Subcutaneous adipose tissue (tissue), 4 donors: ENCODE data around the gene MYOCOS. TPM values are rescaled to one million over a fixed set of nuclear protein-coding genes. Genes with fewer than 3 reads are reported as not detected.

Source experiments
- CTCF ChIP-seq: fragments of 450-650 bp; IDR thresholded peaks from one replicate; pipeline ENCODE4 v1.5.1; 2016; ENCODE audit warnings: low read depth, mild to moderate bottlenecking, control low read depth, antibody characterized with exemption, moderate library complexity
- total RNA-seq, 4 donors: library from RNA; depleted of rRNA; stranded (reverse); fragments of >200 nt; gene quantifications; one replicate each; pipeline ENCODE4 v1.1.0, GENCODE V29; 2016

Gene MYOCOS
- total RNA-seq, 4 donors from 2014 or later, result not detected

DNA sequence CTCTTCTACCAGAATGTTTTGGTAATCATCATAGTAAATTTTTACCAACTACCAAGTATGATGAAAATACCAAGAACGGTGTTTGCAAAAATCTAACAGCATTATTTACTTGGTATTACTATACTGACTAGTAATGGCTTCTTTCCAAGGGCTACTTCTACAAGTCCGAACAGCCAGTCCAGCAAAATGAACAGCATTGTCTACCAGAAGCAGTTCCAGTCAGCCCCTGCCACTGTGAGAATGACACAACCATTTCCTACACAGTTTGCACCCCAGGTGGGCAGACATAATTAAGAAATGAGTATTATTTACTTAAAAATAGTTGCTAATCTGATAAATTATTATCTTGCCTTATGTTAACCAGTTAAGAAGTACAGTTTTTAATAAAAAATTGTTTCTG is 33.8 kb upstream of the MYOCOS start:
- TF ChIP-seq CTCF, result no peak

- TF ChIP-seq CTCF, result no peak
Measured at GRCh38 chr1:171590022-171590421, 32.0 kb upstream of the MYOCOS start.

DNA sequence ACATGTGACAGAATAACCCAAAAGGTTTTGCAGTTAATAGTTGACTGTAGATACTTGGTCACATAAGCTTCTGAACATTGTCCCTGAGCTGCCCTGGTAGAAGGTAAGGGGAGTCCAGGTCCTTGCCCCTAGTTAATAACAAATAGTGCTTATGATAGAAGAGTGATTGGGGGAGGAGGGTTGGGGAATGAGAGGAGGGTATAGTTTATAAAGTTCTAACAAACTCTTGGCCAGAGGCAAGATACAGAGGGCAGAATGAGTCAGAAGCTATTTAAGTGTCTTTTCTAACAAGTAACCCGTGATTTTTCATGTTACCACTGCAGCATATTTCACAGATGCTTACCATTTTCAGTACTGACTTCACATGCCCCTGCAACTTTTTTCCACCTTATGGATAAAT is 26.7 kb upstream of the MYOCOS start:
- TF ChIP-seq CTCF, result no peak

GRCh38 chr1:171596119-171596518 is 25.9 kb upstream of the MYOCOS start:
- TF ChIP-seq CTCF, result no peak

DNA sequence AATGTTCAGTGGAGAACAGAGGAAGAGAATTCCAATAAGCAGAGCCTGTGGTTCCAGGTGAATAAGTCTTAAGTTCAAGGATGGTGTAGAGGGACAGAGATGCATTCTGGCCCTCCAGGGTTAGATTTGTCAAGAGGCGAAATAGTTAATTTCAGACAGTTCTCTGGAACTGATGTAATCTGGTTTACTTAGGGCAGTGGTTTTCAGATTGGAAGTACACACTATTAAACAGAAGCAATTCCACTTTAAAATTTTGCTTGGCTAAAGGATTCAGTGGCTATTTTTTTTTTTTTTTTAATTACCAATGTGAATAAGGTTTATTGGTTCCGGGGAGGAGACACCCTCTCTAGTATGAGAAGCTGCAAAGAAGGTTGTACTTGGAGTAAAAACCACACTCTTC is 25.3 kb upstream of the MYOCOS start:
- TF ChIP-seq CTCF, result no peak

- no peak for TF ChIP-seq CTCF
Measured at GRCh38 chr1:171597203-171597602, 24.8 kb upstream of the MYOCOS start.

- no peak for TF ChIP-seq CTCF
Measured at GRCh38 chr1:171600862-171601261, 21.2 kb upstream of the MYOCOS start.
